ENCODE data around the gene TRAF4. TPM values are rescaled to one million over a fixed set of nuclear protein-coding genes. Genes with fewer than 3 reads are reported as not detected.
"Not testable (repeated sequence)": the region's sequence is repeated elsewhere in the genome, so short reads cannot be mapped to it uniquely, and the experiment has no call there.

TRAF4 gene
- total RNA-seq, 1 donor = 47.0 TPM

GRCh38 chr17:28719021-28719433 lies 24.8 kb upstream of the TRAF4 start:
- Histone ChIP-seq H3K4me1 (ENCODE audit: insufficient read depth, low read length) (peaks cover 47% of the 10 kb centered on the region), H3K36me3 (ENCODE audit: insufficient read depth, low read length) (peaks cover 54% of the 10 kb centered on the region), H3K9me3 (ENCODE audit: low read depth, low read length) (no peaks in the 10 kb centered on the region), H4K20me1 (ENCODE audit: insufficient read depth, low read length) (peaks cover 49% of the 10 kb centered on the region), H3K4me2 (ENCODE audit: insufficient read depth, low read length) (peak overlapping the region; percentile 87), H3K4me3 (ENCODE audit: insufficient read depth, low read length) (peak overlapping the region; percentile 80), H3K27me3 (ENCODE audit: insufficient read depth, low read length) (no peaks in the 10 kb centered on the region), H2AFZ (ENCODE audit: low read length) (peak overlapping the region; percentile 8), H3K79me2 (ENCODE audit: insufficient read depth, low read length) (peaks cover 60% of the 10 kb centered on the region), H3K27ac (ENCODE audit: low read depth, low read length) (peak overlapping the region; percentile 73)
- no peak for TF ChIP-seq CTCF (IDR thresholded peaks at IDR 0.05; ENCODE audit: extremely low read depth, low read depth, low read length)
- DNase-seq (ENCODE audit: insufficient read length, low spot score, missing footprints) = no peak

GRCh38 chr17:28720247-28720996 lies 23.4 kb upstream of the TRAF4 start:
- Histone ChIP-seq H3K36me3 (ENCODE audit: insufficient read depth, low read length) (peaks cover 51% of the 10 kb centered on the region), H3K27ac (ENCODE audit: low read depth, low read length) (peak overlapping the region; percentile 73), H2AFZ (ENCODE audit: low read length) (no peak overlapping the region), H3K4me2 (ENCODE audit: insufficient read depth, low read length) (peak overlapping the region; percentile 87), H3K9me3 (ENCODE audit: low read depth, low read length) (no peaks in the 10 kb centered on the region), H4K20me1 (ENCODE audit: insufficient read depth, low read length) (peaks cover 54% of the 10 kb centered on the region), H3K4me1 (ENCODE audit: insufficient read depth, low read length) (peaks cover 56% of the 10 kb centered on the region), H3K4me3 (ENCODE audit: insufficient read depth, low read length) (peak overlapping the region; percentile 80), H3K79me2 (ENCODE audit: insufficient read depth, low read length) (peaks cover 56% of the 10 kb centered on the region), H3K27me3 (ENCODE audit: insufficient read depth, low read length) (no peaks in the 10 kb centered on the region)
- no peak for TF ChIP-seq CTCF (IDR thresholded peaks at IDR 0.05; ENCODE audit: extremely low read depth, low read depth, low read length)
- peak; percentile 30 for DNase-seq (ENCODE audit: insufficient read length, low spot score, missing footprints)

- not testable (repeated sequence) for H2AFZ ChIP-seq (ENCODE audit: low read length); H3K27me3 ChIP-seq (ENCODE audit: insufficient read depth, low read length); H3K9me3 ChIP-seq (ENCODE audit: low read depth, low read length)
- H3K27ac ChIP-seq (ENCODE audit: low read depth, low read length) = peak overlapping the region; percentile 73
- H3K4me3 ChIP-seq (ENCODE audit: insufficient read depth, low read length) = peak overlapping the region; percentile 80
- H3K4me1 ChIP-seq (ENCODE audit: insufficient read depth, low read length) = peaks cover 51% of the 10 kb centered on the region
- H4K20me1 ChIP-seq (ENCODE audit: insufficient read depth, low read length) = peaks cover 49% of the 10 kb centered on the region
- peaks cover 51% of the 10 kb centered on the region for H3K79me2 ChIP-seq (ENCODE audit: insufficient read depth, low read length)
- H3K4me2 ChIP-seq (ENCODE audit: insufficient read depth, low read length) = peak overlapping the region; percentile 87
- peak; percentile 10 for DNase-seq (ENCODE audit: insufficient read length, low spot score, missing footprints)
- peaks cover 45% of the 10 kb centered on the region for H3K36me3 ChIP-seq (ENCODE audit: insufficient read depth, low read length)
Measured at GRCh38 chr17:28720997-28721329, 22.8 kb upstream of the TRAF4 start.

- DNase-seq (ENCODE audit: insufficient read length, low spot score, missing footprints) = peak; percentile 14
- peaks cover 47% of the 10 kb centered on the region for H3K4me1 ChIP-seq (ENCODE audit: insufficient read depth, low read length)
- H3K79me2 ChIP-seq (ENCODE audit: insufficient read depth, low read length) = peaks cover 35% of the 10 kb centered on the region
- H2AFZ ChIP-seq (ENCODE audit: low read length) = no peak overlapping the region
- H3K27ac ChIP-seq (ENCODE audit: low read depth, low read length) = peak overlapping the region; percentile 11
- no peaks in the 10 kb centered on the region for H3K27me3 ChIP-seq (ENCODE audit: insufficient read depth, low read length)
- H3K4me2 ChIP-seq (ENCODE audit: insufficient read depth, low read length) = peak overlapping the region; percentile 87
- H3K4me3 ChIP-seq (ENCODE audit: insufficient read depth, low read length) = peak overlapping the region; percentile 28
- H3K9me3 ChIP-seq (ENCODE audit: low read depth, low read length) = no peaks in the 10 kb centered on the region
- peaks cover 44% of the 10 kb centered on the region for H3K36me3 ChIP-seq (ENCODE audit: insufficient read depth, low read length)
- no peak for TF ChIP-seq CTCF (IDR thresholded peaks at IDR 0.05; ENCODE audit: extremely low read depth, low read depth, low read length)
- peaks cover 40% of the 10 kb centered on the region for H4K20me1 ChIP-seq (ENCODE audit: insufficient read depth, low read length)
Measured at GRCh38 chr17:28722417-28723158, 21.2 kb upstream of the TRAF4 start.
